Neural cell (in vitro differentiated cells): ENCODE results near the gene NEK4.

Source experiments
- CTCF ChIP-seq: fragments of 450-650 bp; IDR thresholded peaks from 2 replicates; pipeline ENCODE4 v1.5.1; 2014; ENCODE audit warnings: antibody characterized with exemption, mild to moderate bottlenecking, moderate library complexity; ENCODE audit not compliant: poor library complexity, severe bottlenecking
- EP300 ChIP-seq: fragments of 450-650 bp; conservative IDR thresholded peaks from 2 replicates; pipeline ENCODE4 v1.6.1; 2014; ENCODE audit warnings: antibody characterized with exemption, mild to moderate bottlenecking, moderate library complexity; ENCODE audit not compliant: poor library complexity, severe bottlenecking
- EZH2 ChIP-seq: fragments of 200-600, 300-800 bp; shearing (Covaris generic), sonication (generic); IDR thresholded peaks from 2 replicates; pipeline ENCODE4 v1.6.1; 2014; ENCODE audit warnings: antibody characterized with exemption, low read length, borderline replicate concordance, mild to moderate bottlenecking; ENCODE audit not compliant: insufficient read depth, poor library complexity, severe bottlenecking
- POLR2AphosphoS5 ChIP-seq: IDR thresholded peaks from 2 replicates; pipeline ENCODE4 v1.6.1; 2012
- RAD21 ChIP-seq: fragments of 450-650 bp; conservative IDR thresholded peaks from 2 replicates; pipeline ENCODE4 v1.6.1; 2014; ENCODE audit warnings: antibody characterized with exemption, mild to moderate bottlenecking, moderate library complexity
- REST ChIP-seq: IDR thresholded peaks from 2 replicates; pipeline ENCODE4 v1.6.1; 2012; ENCODE audit warnings: borderline replicate concordance
- TAF1 ChIP-seq: IDR thresholded peaks from 2 replicates; pipeline ENCODE4 v1.6.1; 2012; ENCODE audit warnings: low read depth

- no peak for TF ChIP-seq CTCF
- no peak for TF ChIP-seq TAF1
- no peak for TF ChIP-seq POLR2AphosphoS5
- TF ChIP-seq REST = no peak
- TF ChIP-seq EP300 = no peak
- no peak for TF ChIP-seq EZH2
- no peak for TF ChIP-seq RAD21
Observed at GRCh38 chr3:52784931-52785590, 14.3 kb upstream of the NEK4 start.
